ENCODE data around the gene TGFBI.

Gene TGFBI

GRCh38 chr5:136070486-136071285 lies 41.9 kb downstream of the TGFBI start:
- Histone ChIP-seq H3K9me3 (ENCODE audit: severe bottlenecking) (no peaks in the 10 kb centered on the region), H3K4me1 (ENCODE audit: insufficient read depth, poor library complexity, severe bottlenecking) (no peaks in the 10 kb centered on the region), H3K36me3 (ENCODE audit: low read depth) (peaks cover 6% of the 10 kb centered on the region), H3K27ac (ENCODE audit: poor library complexity, severe bottlenecking) (no peak overlapping the region), H3K27me3 (ENCODE audit: insufficient read depth, poor library complexity, severe bottlenecking) (no peaks in the 10 kb centered on the region), H3K4me3 (ENCODE audit: severe bottlenecking) (no peak overlapping the region)
- ATAC-seq (ENCODE audit: low read depth) (no peak; the same call in 2 of the 3 replicates), DNase-seq (ENCODE audit: low spot score) (no peak)
- no peak for TF ChIP-seq CTCF (IDR thresholded peaks at IDR 0.05; ENCODE audit: poor library complexity, severe bottlenecking)

GRCh38 chr5:136073714-136074529 lies 45.1 kb downstream of the TGFBI start:
- ATAC-seq (ENCODE audit: low read depth) (no peak), DNase-seq (ENCODE audit: low spot score) (no peak)
- Histone ChIP-seq H3K9me3 (ENCODE audit: severe bottlenecking) (no peaks in the 10 kb centered on the region), H3K27ac (ENCODE audit: poor library complexity, severe bottlenecking) (no peak overlapping the region), H3K27me3 (ENCODE audit: insufficient read depth, poor library complexity, severe bottlenecking) (no peaks in the 10 kb centered on the region), H3K36me3 (ENCODE audit: low read depth) (peaks cover 2% of the 10 kb centered on the region), H3K4me3 (ENCODE audit: severe bottlenecking) (no peak overlapping the region), H3K4me1 (ENCODE audit: insufficient read depth, poor library complexity, severe bottlenecking) (no peaks in the 10 kb centered on the region)
- no peak for TF ChIP-seq CTCF (IDR thresholded peaks at IDR 0.05; ENCODE audit: poor library complexity, severe bottlenecking)

GRCh38 chr5:136075466-136075891 lies 46.7 kb downstream of the TGFBI start:
- no peak for ATAC-seq (ENCODE audit: low read depth)
- Histone ChIP-seq H3K9me3 (ENCODE audit: severe bottlenecking) (no peaks in the 10 kb centered on the region), H3K36me3 (ENCODE audit: low read depth) (no peaks in the 10 kb centered on the region), H3K27me3 (ENCODE audit: insufficient read depth, poor library complexity, severe bottlenecking) (no peaks in the 10 kb centered on the region), H3K4me1 (ENCODE audit: insufficient read depth, poor library complexity, severe bottlenecking) (no peaks in the 10 kb centered on the region), H3K4me3 (ENCODE audit: severe bottlenecking) (no peak overlapping the region), H3K27ac (ENCODE audit: poor library complexity, severe bottlenecking) (no peak overlapping the region)
- peak; percentile 11 for TF ChIP-seq CTCF (IDR thresholded peaks at IDR 0.05; ENCODE audit: poor library complexity, severe bottlenecking)
- no peak for DNase-seq (ENCODE audit: low spot score)

- Histone ChIP-seq H3K27ac (ENCODE audit: poor library complexity, severe bottlenecking) (no peak overlapping the region), H3K4me1 (ENCODE audit: insufficient read depth, poor library complexity, severe bottlenecking) (no peaks in the 10 kb centered on the region), H3K9me3 (ENCODE audit: severe bottlenecking) (no peaks in the 10 kb centered on the region), H3K4me3 (ENCODE audit: severe bottlenecking) (no peak overlapping the region), H3K36me3 (ENCODE audit: low read depth) (no peaks in the 10 kb centered on the region), H3K27me3 (ENCODE audit: insufficient read depth, poor library complexity, severe bottlenecking) (no peaks in the 10 kb centered on the region)
- no peak for ATAC-seq (ENCODE audit: low read depth)
- TF ChIP-seq CTCF (IDR thresholded peaks at IDR 0.05; ENCODE audit: poor library complexity, severe bottlenecking): no peak
- no peak for DNase-seq (ENCODE audit: low spot score)
Observed at GRCh38 chr5:136076067-136076466, 47.3 kb downstream of the TGFBI start.
